ENCODE results near the gene ACOX3.

Gene ACOX3

GRCh38 chr4:8473920-8474590 lies 33.5 kb upstream of the ACOX3 start:
- Histone ChIP-seq H3K27me3 (no peaks in the 10 kb centered on the region), H3K27ac (no peak overlapping the region), H3K4me1 (ENCODE audit: control insufficient read depth in 1 of 2, insufficient read depth in 1 of 2, low read depth in 1 of 2, low read length in 1 of 2) (peaks cover 4 to 10% of the 10 kb centered on the region in 2 experiments), H3K4me3 (ENCODE audit: low read depth in 1 of 2, low read length in 1 of 2) (no peak overlapping the region), H3K9me3 (no peaks in the 10 kb centered on the region), H3K36me3 (peaks cover 36% of the 10 kb centered on the region)
- TF ChIP-seq CTCF (IDR thresholded peaks at IDR 0.05) = no peak

- no peaks in the 10 kb centered on the region for H3K27me3 ChIP-seq
- H3K4me1 ChIP-seq (ENCODE audit: control insufficient read depth in 1 of 2, insufficient read depth in 1 of 2, low read depth in 1 of 2, low read length in 1 of 2) = peaks cover 8 to 10% of the 10 kb centered on the region in 2 experiments
- H3K27ac ChIP-seq = no peak overlapping the region
- H3K9me3 ChIP-seq = no peaks in the 10 kb centered on the region
- H3K4me3 ChIP-seq (ENCODE audit: low read depth in 1 of 2, low read length in 1 of 2) = no peak overlapping the region
- H3K36me3 ChIP-seq = peaks cover 36% of the 10 kb centered on the region
- TF ChIP-seq CTCF (IDR thresholded peaks at IDR 0.05) = no peak
Observed at GRCh38 chr4:8473198-8473919, 32.8 kb upstream of the ACOX3 start.

GRCh38 chr4:8472689-8473197 lies 32.2 kb upstream of the ACOX3 start:
- Histone ChIP-seq H3K4me3 (ENCODE audit: low read depth in 1 of 2, low read length in 1 of 2) (no peak overlapping the region), H3K36me3 (peaks cover 42% of the 10 kb centered on the region), H3K27ac (no peak overlapping the region), H3K4me1 (ENCODE audit: control insufficient read depth in 1 of 2, insufficient read depth in 1 of 2, low read depth in 1 of 2, low read length in 1 of 2) (peaks cover 8 to 10% of the 10 kb centered on the region in 2 experiments), H3K27me3 (no peaks in the 10 kb centered on the region), H3K9me3 (no peaks in the 10 kb centered on the region)
- TF ChIP-seq CTCF (IDR thresholded peaks at IDR 0.05) = no peak

GRCh38 chr4:8472158-8472688 lies 31.7 kb upstream of the ACOX3 start:
- no peak for TF ChIP-seq CTCF (IDR thresholded peaks at IDR 0.05)
- Histone ChIP-seq H3K36me3 (peaks cover 44% of the 10 kb centered on the region), H3K9me3 (no peaks in the 10 kb centered on the region), H3K27me3 (no peaks in the 10 kb centered on the region), H3K27ac (no peak overlapping the region), H3K4me3 (ENCODE audit: low read depth in 1 of 2, low read length in 1 of 2) (no peak overlapping the region), H3K4me1 (ENCODE audit: control insufficient read depth in 1 of 2, insufficient read depth in 1 of 2, low read depth in 1 of 2, low read length in 1 of 2) (peaks cover 8 to 10% of the 10 kb centered on the region in 2 experiments)

- H3K4me3 ChIP-seq (ENCODE audit: low read depth in 1 of 2, low read length in 1 of 2) = no peak overlapping the region
- H3K27ac ChIP-seq = no peak overlapping the region
- H3K36me3 ChIP-seq = peaks cover 44% of the 10 kb centered on the region
- H3K9me3 ChIP-seq = no peaks in the 10 kb centered on the region
- no peak for TF ChIP-seq CTCF (IDR thresholded peaks at IDR 0.05)
- peaks cover 8 to 10% of the 10 kb centered on the region in 2 experiments for H3K4me1 ChIP-seq (ENCODE audit: control insufficient read depth in 1 of 2, insufficient read depth in 1 of 2, low read depth in 1 of 2, low read length in 1 of 2)
- no peaks in the 10 kb centered on the region for H3K27me3 ChIP-seq
Observed at GRCh38 chr4:8471211-8471875, 30.8 kb upstream of the ACOX3 start.

Measured in neutrophil (primary cell).